ENCODE measurements around the gene SIRT4. TPM values are rescaled to one million over a fixed set of nuclear protein-coding genes. Genes with fewer than 3 reads are reported as not detected.
A peak's percentile ranks its signal among the peaks of the same experiment; 100 is the strongest.

Gene SIRT4
- polyA plus RNA-seq, 3 donors = 0.30 to 0.72 (median 0.53) TPM

DNA sequence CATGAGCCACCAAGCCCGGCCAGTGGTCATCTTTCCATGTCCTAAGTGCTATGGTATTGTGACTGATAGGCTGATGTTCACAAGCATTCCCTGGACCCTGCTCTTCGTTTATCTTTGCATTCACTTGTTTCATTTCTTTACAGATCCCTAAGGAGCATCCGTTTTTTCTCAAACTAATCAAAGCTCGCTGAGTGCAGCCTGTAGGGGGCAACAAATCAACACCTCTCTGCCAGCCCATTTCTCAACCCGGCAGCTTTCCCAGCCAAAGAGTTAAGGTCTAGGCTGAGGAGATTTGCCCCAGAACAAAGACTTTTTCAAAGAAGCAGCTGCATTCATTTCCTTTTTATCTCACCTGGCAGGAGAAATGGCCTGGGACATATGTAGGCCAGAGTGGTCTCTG lies 12.1 kb downstream of the SIRT4 start:
- Mint-ChIP-seq H3K36me3 (no peaks in the 10 kb centered on the region), H3K27me3 (ENCODE audit: low read depth in 3 of 3) (peaks cover 1 to 4% (median 2%) of the 10 kb centered on the region in 3 donors), H3K4me3 (no peak overlapping the region), H3K27ac (no peak overlapping the region), H3K9me3 (peaks cover 0 to 2% (median 0%) of the 10 kb centered on the region in 7 donors), H3K4me1 (peaks cover 11% of the 10 kb centered on the region)
- Histone ChIP-seq H3K27me3 (ENCODE audit: control insufficient read depth in 2 of 2, insufficient read depth in 2 of 2, low read length in 2 of 2) (no peaks in the 10 kb centered on the region), H3K4me1 (ENCODE audit: control insufficient read depth in 1 of 2, insufficient read depth in 2 of 2, low read length in 2 of 2) (peaks cover 11 to 13% of the 10 kb centered on the region in 2 donors), H2AFZ (ENCODE audit: insufficient read depth, low read depth, low read length, poor library complexity, severe bottlenecking) (no peak overlapping the region), H3K79me2 (ENCODE audit: insufficient read depth, low read length) (no peaks in the 10 kb centered on the region), H3K4me2 (replicated peaks; ENCODE audit: extremely low read depth, low read length, poor library complexity, severe bottlenecking) (no peak overlapping the region), H3K36me3 (replicated peaks in 1 of 2; ENCODE audit: control insufficient read depth in 1 of 2, insufficient read depth in 2 of 2, low read length in 2 of 2) (no peaks in the 10 kb centered on the region), H3K9me3 (replicated peaks in 1 of 2; ENCODE audit: control insufficient read depth in 1 of 2, insufficient read depth in 1 of 2, low read length in 2 of 2) (no peaks in the 10 kb centered on the region), H3K27ac (ENCODE audit: low read depth in 1 of 2, low read length in 2 of 2) (no peak overlapping the region), H3K4me3 (replicated peaks in 1 of 3; ENCODE audit: low read depth in 2 of 3, low read length in 3 of 3) (no peak overlapping the region), H3K9ac (ENCODE audit: insufficient read depth, low read length, poor library complexity, severe bottlenecking) (no peak overlapping the region), H4K20me1 (ENCODE audit: insufficient read depth, low read length) (no peaks in the 10 kb centered on the region)
- no peak for DNase-seq
- TF ChIP-seq, protein P1, sequence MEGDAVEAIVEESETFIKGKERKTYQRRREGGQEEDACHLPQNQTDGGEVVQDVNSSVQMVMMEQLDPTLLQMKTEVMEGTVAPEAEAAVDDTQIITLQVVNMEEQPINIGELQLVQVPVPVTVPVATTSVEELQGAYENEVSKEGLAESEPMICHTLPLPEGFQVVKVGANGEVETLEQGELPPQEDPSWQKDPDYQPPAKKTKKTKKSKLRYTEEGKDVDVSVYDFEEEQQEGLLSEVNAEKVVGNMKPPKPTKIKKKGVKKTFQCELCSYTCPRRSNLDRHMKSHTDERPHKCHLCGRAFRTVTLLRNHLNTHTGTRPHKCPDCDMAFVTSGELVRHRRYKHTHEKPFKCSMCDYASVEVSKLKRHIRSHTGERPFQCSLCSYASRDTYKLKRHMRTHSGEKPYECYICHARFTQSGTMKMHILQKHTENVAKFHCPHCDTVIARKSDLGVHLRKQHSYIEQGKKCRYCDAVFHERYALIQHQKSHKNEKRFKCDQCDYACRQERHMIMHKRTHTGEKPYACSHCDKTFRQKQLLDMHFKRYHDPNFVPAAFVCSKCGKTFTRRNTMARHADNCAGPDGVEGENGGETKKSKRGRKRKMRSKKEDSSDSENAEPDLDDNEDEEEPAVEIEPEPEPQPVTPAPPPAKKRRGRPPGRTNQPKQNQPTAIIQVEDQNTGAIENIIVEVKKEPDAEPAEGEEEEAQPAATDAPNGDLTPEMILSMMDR (IDR thresholded peaks at IDR 0.05) = no peak
- WGBS (ENCODE audit: insufficient coverage) = 82% methylated on average over 3 of the region's 5 CpGs
- intact Hi-C loops (cut with micrococcal nuclease) = loop anchor here in 1 of 2 donors (10.0 kb wide), 1 partner anchor 121 kb away; the partner anchor contains the start of gene COX6A1

DNA sequence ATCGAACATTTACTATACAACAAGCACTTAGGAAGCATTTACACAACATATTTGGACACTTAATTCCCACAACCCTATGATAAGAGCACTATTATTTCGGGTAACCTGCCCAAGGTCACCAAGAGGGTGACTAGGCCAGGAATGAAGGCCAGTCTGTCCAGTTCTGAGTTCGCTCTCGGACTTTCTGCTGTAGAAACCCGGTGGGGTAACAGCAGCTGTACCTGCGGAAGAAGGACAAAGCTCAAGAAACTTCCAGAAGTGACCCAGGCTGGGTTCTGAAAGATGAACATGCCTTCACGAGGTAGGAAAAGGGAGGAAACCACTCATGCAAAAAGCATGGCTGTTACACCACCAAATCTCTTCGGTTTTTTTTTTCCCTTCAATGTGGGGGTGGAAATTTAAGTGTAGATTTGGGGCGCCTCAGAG lies 14.7 kb downstream of the SIRT4 start:
- Histone ChIP-seq H3K9ac (ENCODE audit: insufficient read depth, low read length, poor library complexity, severe bottlenecking) (peak overlapping the region; percentile 58), H2AFZ (ENCODE audit: insufficient read depth, low read depth, low read length, poor library complexity, severe bottlenecking) (peak overlapping the region; percentile 85), H3K9me3 (replicated peaks in 1 of 2; ENCODE audit: control insufficient read depth in 1 of 2, insufficient read depth in 1 of 2, low read length in 2 of 2) (no peaks in the 10 kb centered on the region), H3K4me2 (replicated peaks; ENCODE audit: extremely low read depth, low read length, poor library complexity, severe bottlenecking) (peak overlapping the region; percentile 77), H3K27ac (ENCODE audit: low read depth in 1 of 2, low read length in 2 of 2) (peak overlapping the region; percentile 30 to 65), H3K36me3 (replicated peaks in 1 of 2; ENCODE audit: control insufficient read depth in 1 of 2, insufficient read depth in 2 of 2, low read length in 2 of 2) (no peaks in the 10 kb centered on the region), H4K20me1 (ENCODE audit: insufficient read depth, low read length) (no peaks in the 10 kb centered on the region), H3K4me1 (ENCODE audit: control insufficient read depth in 1 of 2, insufficient read depth in 2 of 2, low read length in 2 of 2) (peaks cover 11 to 13% of the 10 kb centered on the region in 2 donors), H3K4me3 (replicated peaks in 1 of 3; ENCODE audit: low read depth in 2 of 3, low read length in 3 of 3) (peak overlapping the region; percentile 45 to 76 (median 59)), H3K79me2 (ENCODE audit: insufficient read depth, low read length) (no peaks in the 10 kb centered on the region), H3K27me3 (ENCODE audit: control insufficient read depth in 2 of 2, insufficient read depth in 2 of 2, low read length in 2 of 2) (no peaks in the 10 kb centered on the region)
- no peak for DNase-seq
- H3K27ac Mint-ChIP-seq = peak overlapping the region; percentile 82 to 95 (median 88)
- intact Hi-C loops (cut with micrococcal nuclease) = loop anchor here (1.0 to 10.0 kb wide), 4 partner anchors 14 to 120 kb away; partner anchors contain the start of genes COX6A1 (in 2 of the 2), RNU4-1 (in 1 of the 2) and SIRT4 (in 1 of the 2)
- peak overlapping the region; percentile 84 to 94 for H3K4me3 Mint-ChIP-seq
- H3K9me3 Mint-ChIP-seq = peaks cover 0 to 2% (median 0%) of the 10 kb centered on the region in 7 donors
- H3K4me1 Mint-ChIP-seq = peaks cover 11% of the 10 kb centered on the region
- H3K27me3 Mint-ChIP-seq (ENCODE audit: low read depth in 3 of 3) = peaks cover 1 to 6% (median 4%) of the 10 kb centered on the region in 3 donors
- H3K36me3 Mint-ChIP-seq = no peaks in the 10 kb centered on the region
- TF ChIP-seq, protein P1 (IDR thresholded peaks at IDR 0.05) = no peak
- WGBS (ENCODE audit: insufficient coverage) = 80% methylated on average over 5 of the region's 9 CpGs

All from CD14-positive monocyte (primary cell).